GM12878 (cell line): ENCODE measurements around the gene KRT86. TPM values are rescaled to one million over a fixed set of nuclear protein-coding genes. Genes with fewer than 3 reads are reported as not detected.

Source experiments
- ATAC-seq: fragments of 200-7000 bp; cut with Tn5 transposase; 3 replicates; pipeline ENCODE4 v1.9.1; 2020; ENCODE audit warnings: mild to moderate bottlenecking, moderate library complexity
- BruUV-seq: library from RNA; stranded (reverse); fragments of 400-500 nt; replicated peaks from 2 replicates; lab custom pipeline; 2021; lab: Mats Ljungman, UMichigan
- CTCF ChIA-PET: fragments of 300-600 bp; sonication (Branson Sonifier 250); formaldehyde crosslinking; extraction: SDS; loops from one replicate; lab custom pipeline; 2021; ENCODE audit warnings: inconsistent platforms; lab: Yijun Ruan, JAX
- POLR2A ChIA-PET: fragments of 350-600 bp; formaldehyde crosslinking; extraction: SDS; loops from one replicate; lab custom pipeline; 2021; ENCODE audit warnings: inconsistent platforms; lab: Charles Lee
- RAD21 ChIA-PET: fragments of 300-600 bp; sonication (Branson Sonifier 250); formaldehyde crosslinking; loops from one replicate; lab custom pipeline; 2023; ENCODE audit warnings: antibody characterized with exemption; ENCODE audit not compliant: unreplicated experiment; lab: Charles Lee
- SMC1A ChIA-PET: fragments of 300-600 bp; sonication (Branson Sonifier 250); formaldehyde crosslinking; loops from one replicate; lab custom pipeline; 2023; ENCODE audit not compliant: unreplicated experiment, uncharacterized antibody; lab: Charles Lee
- DNase-seq: peaks from one replicate; pipeline ENCODE4 v3.0.0-alpha.2; 2011; ENCODE audit warnings: low read depth, low spot score
- FAIRE-seq: peaks from 3 replicates; lab custom pipeline; 2011; peaks lifted over from hg19 to GRCh38; lab: Jason Lieb, UNC
- H2AFZ ChIP-seq: 2 replicates; pipeline ENCODE4 v1.6.0; 2011; ENCODE audit warnings: low read depth, low read length, control low read depth; ENCODE audit not compliant: control insufficient read depth
- H3K27ac ChIP-seq: 2 replicates; pipeline ENCODE4 v1.5.1; 2011; ENCODE audit warnings: control low read depth; ENCODE audit not compliant: control insufficient read depth, insufficient read depth
- H3K27me3 ChIP-seq, 2 experiments: replicated peaks in 1 of 2; 2 replicates each; pipeline versions ENCODE4 v1.6.0 to v1.6.1; 2011; ENCODE audit warnings: low read length in 1 of 2; ENCODE audit not compliant: control insufficient read depth in 2 of 2, insufficient read depth in 2 of 2
- H3K36me3 ChIP-seq, 2 experiments: 2 replicates each; pipeline ENCODE4 v1.5.1; 2011; ENCODE audit warnings: low read length in 1 of 2; ENCODE audit not compliant: control insufficient read depth in 2 of 2, insufficient read depth in 2 of 2
- H3K4me1 ChIP-seq: 2 replicates; pipeline ENCODE4 v1.6.1; 2011; ENCODE audit warnings: mild to moderate bottlenecking, low read length, moderate library complexity, mixed read lengths; ENCODE audit not compliant: control insufficient read depth, insufficient read depth
- H3K4me2 ChIP-seq: 2 replicates; pipeline ENCODE4 v1.6.0; 2011; ENCODE audit warnings: control low read depth; ENCODE audit not compliant: control insufficient read depth, insufficient read depth
- H3K4me3 ChIP-seq: fragments of 200-600 bp; sonication (generic); 2 replicates; pipeline ENCODE4 v1.5.1; 2016
- H3K79me2 ChIP-seq: 2 replicates; pipeline ENCODE4 v1.6.0; 2011; ENCODE audit warnings: low read length; ENCODE audit not compliant: control insufficient read depth, insufficient read depth
- H3K9ac ChIP-seq: 2 replicates; pipeline ENCODE4 v1.8.0; 2011; ENCODE audit warnings: low read length, control low read depth, mixed read lengths; ENCODE audit not compliant: control insufficient read depth, insufficient read depth
- H3K9me3 ChIP-seq: replicated peaks from 3 replicates; pipeline ENCODE4 v1.5.1; 2011; ENCODE audit warnings: mild to moderate bottlenecking, low read length; ENCODE audit not compliant: control insufficient read depth, insufficient read depth
- H4K20me1 ChIP-seq: 2 replicates; pipeline ENCODE4 v1.6.0; 2011; ENCODE audit not compliant: control insufficient read depth, insufficient read depth
- BRCA1 ChIP-seq: IDR thresholded peaks from 2 replicates; pipeline ENCODE4 v1.6.1; 2011; ENCODE audit warnings: low read depth, low read length, improper control_type of control experiment
- CTCF ChIP-seq, 3 experiments: IDR thresholded peaks in 2 of 3; conservative IDR thresholded peaks in 1 of 3; 2 replicates each; pipeline ENCODE4 v1.5.1; 2011; ENCODE audit warnings: low read depth in 3 of 3, low read length in 3 of 3, mild to moderate bottlenecking in 3 of 3, control low read depth in 2 of 3, moderate library complexity in 2 of 3, inconsistent platforms in 1 of 3, mixed read lengths in 1 of 3; ENCODE audit not compliant: control insufficient read depth in 2 of 3, insufficient read depth in 1 of 3; ENCODE audit errors: extremely low read depth in 1 of 3
- FOS ChIP-seq: IDR thresholded peaks from 3 replicates; pipeline ENCODE4 v1.6.1; 2011; ENCODE audit warnings: borderline replicate concordance; ENCODE audit not compliant: insufficient read length; ENCODE audit errors: extremely low read depth
- HDAC2 ChIP-seq: fragments of 200-600 bp; sonication (generic); IDR thresholded peaks from 2 replicates; pipeline ENCODE4 v1.6.1; 2017
- MEF2A ChIP-seq: IDR thresholded peaks from 2 replicates; pipeline ENCODE4 v1.6.1; 2011; ENCODE audit warnings: low read depth, mild to moderate bottlenecking, low read length, moderate library complexity; ENCODE audit not compliant: insufficient read depth
- PKNOX1 ChIP-seq: fragments of 450-650 bp; IDR thresholded peaks from 2 replicates; pipeline ENCODE4 v1.6.1; 2016; ENCODE audit warnings: mild to moderate bottlenecking
- POLR2A ChIP-seq: IDR thresholded peaks from 2 replicates; pipeline ENCODE4 v1.6.1; 2011; ENCODE audit warnings: low read depth, mild to moderate bottlenecking, low read length
- TBL1XR1 ChIP-seq: IDR thresholded peaks from 2 replicates; pipeline ENCODE4 v1.6.1; 2012; ENCODE audit warnings: low read depth, low read length, improper control_type of control experiment
- WGBS: methylation state at CpG from one replicate; pipeline ENCODE4 v1.1.6; 2016; ENCODE audit warnings: low lambda C conversion rate; ENCODE audit not compliant: insufficient replicate concordance, insufficient coverage; ENCODE audit errors: missing lambda C conversion rate; 5-methylcytosine and 5-hydroxymethylcytosine counted together
- in situ Hi-C: fragments of 300-500 bp; cut with MboI; formaldehyde crosslinking; loops from 9 replicates; pipeline ENCODE4 v1.14.3; 2018; ENCODE audit warnings: mixed read lengths
- intact Hi-C: fragments of 100-400 bp; cut with micrococcal nuclease; formaldehyde crosslinking; loops from one replicate; pipeline ENCODE4 v1.14.2; 2022; ENCODE audit not compliant: unreplicated experiment
- polyA plus RNA-seq, 11 experiments: library from polyadenylated mRNA; depleted of rRNA in 4 of 11; unstranded in 6 of 11; stranded (reverse) in 5 of 11; fragments of >200 nt; fragmentation: Nextera tagmentation in 4 of 11; fragmentation: Illumina TruSeq in 1 of 11; extraction: Ambion mirVana in 4 of 11; extraction: Trizol in 1 of 11; gene quantifications; 1 replicate in 1 of 11; 2 replicates in 10 of 11; pipeline versions ENCODE4 v1.2.1 to v1.2.3, GENCODE V29; 2011 to 2016; ENCODE audit warnings: inconsistent platforms in 2 of 11, missing spikeins in 2 of 11, low read depth in 1 of 11
- total RNA-seq, 4 experiments: library from RNA; depleted of rRNA in 3 of 4; stranded (reverse); fragments of >200 nt in 3 of 4; fragmentation: Illumina TruSeq in 1 of 4; extraction: Trizol in 1 of 4; gene quantifications; 2 replicates each; pipeline versions ENCODE4 v1.2.1 to v1.2.3, GENCODE V29; 2013 to 2021
- TF ChIP-seq, protein P1 (sequence below): fragments of 450-650 bp; IDR thresholded peaks from 2 replicates; pipeline ENCODE4 v1.6.1; 2016; ENCODE audit warnings: mild to moderate bottlenecking, moderate library complexity, borderline replicate concordance

Gene KRT86
- total and polyA plus RNA-seq, 10 of the 15 experiments (the other 5 are each of a cell fraction or from before 2014, with no cell fraction given): 0.11 to 0.54 (median 0.18) TPM; not detected in 4

DNA sequence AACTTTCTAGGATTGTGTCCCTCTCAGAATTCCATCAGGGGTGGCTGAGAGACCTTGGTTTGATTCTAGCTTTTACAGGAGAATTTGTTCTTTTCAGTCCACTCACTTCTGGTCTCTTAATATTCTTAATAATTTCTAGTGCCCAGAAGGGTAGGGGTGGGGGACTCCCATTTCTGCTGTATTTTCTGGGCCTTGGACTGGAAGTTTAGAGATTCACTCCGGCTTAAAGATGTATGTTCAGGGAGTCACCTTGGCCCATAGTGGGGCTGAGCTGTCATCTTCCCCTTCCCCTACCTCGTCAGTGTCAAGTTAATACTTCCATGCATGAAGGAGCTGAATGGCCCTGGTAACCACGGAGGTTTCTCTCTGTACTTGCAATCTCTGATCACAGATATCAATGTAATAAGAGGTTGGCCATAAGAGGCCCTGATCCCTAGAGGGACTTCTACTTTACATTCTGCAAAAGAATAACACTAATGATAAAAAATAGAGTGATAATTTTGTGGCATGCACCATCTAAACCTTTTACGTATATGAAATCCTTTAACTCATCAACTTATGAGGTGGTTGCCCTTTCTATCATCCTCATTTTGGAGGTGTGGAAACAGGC is 10.2 kb downstream of the KRT86 start:
- no peak overlapping the region for H3K27ac ChIP-seq
- no peak overlapping the region for H3K4me2 ChIP-seq
- ChIA-PET RAD21 (no interaction called here), CTCF (interaction anchor here (1.1 to 2.0 kb wide), 6 partner anchors 27 to 77 kb away, joined by 3 to 8 read pairs (median 4); no protein-coding TSS in a partner anchor), SMC1A (interaction anchor here (1.1 to 1.6 kb wide), 2 partner anchors 9 kb away, joined by 3 to 5 read pairs; no protein-coding TSS in a partner anchor), POLR2A (no interaction called here)
- no peaks in the 10 kb centered on the region for H3K79me2 ChIP-seq
- no peaks in the 10 kb centered on the region for H3K9me3 ChIP-seq
- H3K4me3 ChIP-seq: no peak overlapping the region
- no TSS peak for BruUV-seq
- no peak overlapping the region for H2AFZ ChIP-seq
- no peak overlapping the region for H3K9ac ChIP-seq
- no peaks in the 10 kb centered on the region for H4K20me1 ChIP-seq
- H3K4me1 ChIP-seq: peaks cover 6% of the 10 kb centered on the region
- WGBS: 33% methylated on average over 4 of the region's 4 CpGs
- FAIRE-seq: no peak
- H3K27me3 ChIP-seq: no peaks in the 10 kb centered on the region
- in situ Hi-C loops: no loop called here
- no peak for TF ChIP-seq MEF2A
- no peak for TF ChIP-seq PKNOX1
- TF ChIP-seq TBL1XR1: no peak
- H3K36me3 ChIP-seq: no peaks in the 10 kb centered on the region
- ATAC-seq: no peak
- no peak for DNase-seq
- intact Hi-C loops: no loop called here

GRCh38 chr12:52285172-52285745 is 10.8 kb downstream of the KRT86 start:
- ChIA-PET CTCF (interaction anchor here (0.8 to 2.0 kb wide), 6 partner anchors 26 to 76 kb away, joined by 3 to 8 read pairs (median 4); no protein-coding TSS in a partner anchor), POLR2A (no interaction called here), RAD21 (no interaction called here), SMC1A (interaction anchor here (1.6 kb wide), 1 partner anchor 9 kb away, joined by 5 read pairs; no protein-coding TSS in a partner anchor)
- ATAC-seq: no peak
- intact Hi-C loops (no loop called here), in situ Hi-C loops (no loop called here)
- no peak for FAIRE-seq
- Histone ChIP-seq H3K4me1 (peaks cover 6% of the 10 kb centered on the region), H3K27ac (no peak overlapping the region), H3K4me2 (no peak overlapping the region), H3K4me3 (no peak overlapping the region), H3K36me3 (no peaks in the 10 kb centered on the region), H3K9ac (no peak overlapping the region), H3K79me2 (no peaks in the 10 kb centered on the region), H4K20me1 (no peaks in the 10 kb centered on the region), H3K9me3 (no peaks in the 10 kb centered on the region), H2AFZ (no peak overlapping the region), H3K27me3 (no peaks in the 10 kb centered on the region)
- no TSS peak for BruUV-seq
- 42% methylated on average over 2 of the region's 2 CpGs for WGBS
- DNase-seq: no peak
- TF ChIP-seq BRCA1 (no peak), CTCF (IDR thresholded peaks at IDR 0.05 in 2 of 3, conservative IDR thresholded peaks at IDR 0.05 in 1 of 3; ENCODE audit: control insufficient read depth in 2 of 3, extremely low read depth in 1 of 3, insufficient read depth in 1 of 3, low read depth in 3 of 3, low read length in 3 of 3) (no peak), POLR2A (no peak), HDAC2 (no peak), FOS (no peak)
- TF ChIP-seq, protein P1, sequence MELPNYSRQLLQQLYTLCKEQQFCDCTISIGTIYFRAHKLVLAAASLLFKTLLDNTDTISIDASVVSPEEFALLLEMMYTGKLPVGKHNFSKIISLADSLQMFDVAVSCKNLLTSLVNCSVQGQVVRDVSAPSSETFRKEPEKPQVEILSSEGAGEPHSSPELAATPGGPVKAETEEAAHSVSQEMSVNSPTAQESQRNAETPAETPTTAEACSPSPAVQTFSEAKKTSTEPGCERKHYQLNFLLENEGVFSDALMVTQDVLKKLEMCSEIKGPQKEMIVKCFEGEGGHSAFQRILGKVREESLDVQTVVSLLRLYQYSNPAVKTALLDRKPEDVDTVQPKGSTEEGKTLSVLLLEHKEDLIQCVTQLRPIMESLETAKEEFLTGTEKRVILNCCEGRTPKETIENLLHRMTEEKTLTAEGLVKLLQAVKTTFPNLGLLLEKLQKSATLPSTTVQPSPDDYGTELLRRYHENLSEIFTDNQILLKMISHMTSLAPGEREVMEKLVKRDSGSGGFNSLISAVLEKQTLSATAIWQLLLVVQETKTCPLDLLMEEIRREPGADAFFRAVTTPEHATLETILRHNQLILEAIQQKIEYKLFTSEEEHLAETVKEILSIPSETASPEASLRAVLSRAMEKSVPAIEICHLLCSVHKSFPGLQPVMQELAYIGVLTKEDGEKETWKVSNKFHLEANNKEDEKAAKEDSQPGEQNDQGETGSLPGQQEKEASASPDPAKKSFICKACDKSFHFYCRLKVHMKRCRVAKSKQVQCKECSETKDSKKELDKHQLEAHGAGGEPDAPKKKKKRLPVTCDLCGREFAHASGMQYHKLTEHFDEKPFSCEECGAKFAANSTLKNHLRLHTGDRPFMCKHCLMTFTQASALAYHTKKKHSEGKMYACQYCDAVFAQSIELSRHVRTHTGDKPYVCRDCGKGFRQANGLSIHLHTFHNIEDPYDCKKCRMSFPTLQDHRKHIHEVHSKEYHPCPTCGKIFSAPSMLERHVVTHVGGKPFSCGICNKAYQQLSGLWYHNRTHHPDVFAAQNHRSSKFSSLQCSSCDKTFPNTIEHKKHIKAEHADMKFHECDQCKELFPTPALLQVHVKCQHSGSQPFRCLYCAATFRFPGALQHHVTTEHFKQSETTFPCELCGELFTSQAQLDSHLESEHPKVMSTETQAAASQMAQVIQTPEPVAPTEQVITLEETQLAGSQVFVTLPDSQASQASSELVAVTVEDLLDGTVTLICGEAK: no peak
